ENCODE measurements around the gene SPATA9. TPM values are rescaled to one million over a fixed set of nuclear protein-coding genes. Genes with fewer than 3 reads are reported as not detected.
A peak's percentile ranks its signal among the peaks of the same experiment; 100 is the strongest.
"Not testable (repeated sequence)": the region's sequence is repeated elsewhere in the genome, so short reads cannot be mapped to it uniquely, and the experiment has no call there.

SPATA9 gene
- total RNA-seq, 1 experiment from 2014 or later, result not detected

- TF ChIP-seq CTCF (IDR thresholded peaks at IDR 0.05 in 2 of 3, conservative IDR thresholded peaks at IDR 0.05 in 1 of 3; ENCODE audit: borderline replicate concordance in 1 of 3, insufficient read depth in 1 of 3, low read depth in 2 of 3, low read length in 2 of 3), result peak in 1 of 3 experiments; percentile 10; a peak in 1 of 6 replicates
- TF ChIP-seq CBX3 (IDR thresholded peaks at IDR 0.05; ENCODE audit: low read depth), result peak; percentile 59; the same call in 1 of the 2 replicates
- TF ChIP-seq ZFX (IDR thresholded peaks at IDR 0.05), result peak; percentile 66
- TF ChIP-seq SRF (IDR thresholded peaks at IDR 0.05; ENCODE audit: low read depth), result no peak
These were observed 36.0 kb downstream of the SPATA9 start, which contains the start of gene RFESD (continued) for GRCh38 chr5:95646569-95647431.

- H3K36me3 ChIP-seq (ENCODE audit: control insufficient read depth in 1 of 2, insufficient read depth in 2 of 2, low read length in 2 of 2); ATAC-seq; H4K20me1 ChIP-seq (ENCODE audit: insufficient read depth); H3K27ac ChIP-seq (ENCODE audit: low read depth, low read length); BruUV-seq (replicated peaks); H3K79me2 ChIP-seq (ENCODE audit: insufficient read depth, low read length); DNase-seq (ENCODE audit: low read depth, low spot score); H3K27me3 ChIP-seq (ENCODE audit: insufficient read depth, low read length); H3K9me3 ChIP-seq (ENCODE audit: control insufficient read depth in 1 of 2, insufficient read depth in 1 of 2, low read depth in 1 of 2, low read length in 2 of 2); H3K9me2 ChIP-seq (ENCODE audit: insufficient read depth); H2AFZ ChIP-seq (ENCODE audit: low read depth, low read length, poor library complexity, severe bottlenecking): not testable (repeated sequence)
- 0 out of 6 replicates have a peak, but pooled peaks of 1 of the 3 experiments have one; percentile 9 for TF ChIP-seq CTCF (IDR thresholded peaks at IDR 0.05 in 2 of 3, conservative IDR thresholded peaks at IDR 0.05 in 1 of 3; ENCODE audit: borderline replicate concordance in 1 of 3, insufficient read depth in 1 of 3, low read depth in 2 of 3, low read length in 2 of 3)
- 0 out of 2 replicates have a peak overlapping the region, but pooled peaks have one; percentile 4 for H3K9ac ChIP-seq (ENCODE audit: low read length)
- POLR2A ChIA-PET, result interaction anchor here (0.6 to 1.5 kb wide), 10 partner anchors 12 to 597 kb away, joined by 3 to 10 read pairs (median 3); partner anchors contain the start of genes GLRX and RHOBTB3
- RAD21 ChIA-PET (ENCODE audit: low non-redundant PET in 1 of 2, low total read pairs in 2 of 2, uncharacterized antibody in 2 of 2, unreplicated experiment in 2 of 2), result interaction anchor here (0.8 to 1.6 kb wide), 2 partner anchors 135 to 198 kb away, joined by 3 read pairs; no protein-coding TSS in a partner anchor
- H3K4me2 ChIP-seq (ENCODE audit: low read length), result peak overlapping the region; percentile 91
- intact Hi-C loops (cut with micrococcal nuclease), result loop anchor here (5.0 kb wide), 1 partner anchor 691 kb away; no protein-coding TSS in a partner anchor
- H3K4me1 ChIP-seq (ENCODE audit: control insufficient read depth in 1 of 2, insufficient read depth in 2 of 2, low read length in 2 of 2), result peaks cover 9 to 33% of the 10 kb centered on the region in 2 experiments; a peak in 3 of 4 replicates
- peak overlapping the region in 1 of 2 experiments; percentile 65; a peak in 1 of 4 replicates for H3K4me3 ChIP-seq (replicated peaks in 1 of 2; ENCODE audit: low read depth in 1 of 2, low read length in 2 of 2)
- CTCF ChIA-PET, result interaction anchor here (0.9 to 2.0 kb wide), 5 partner anchors 9 to 202 kb away, joined by 3 to 9 read pairs (median 4); no protein-coding TSS in a partner anchor
These were observed 36.6 kb downstream of the SPATA9 start for GRCh38 chr5:95646226-95646568.

Data from HCT116 (cell line).